Esophagus squamous epithelium (tissue), 5 donors: Measurements from ENCODE around the gene ASCL4. TPM values are rescaled to one million over a fixed set of nuclear protein-coding genes. Genes with fewer than 3 reads are reported as not detected.

ENCODE experiments used
- DNase-seq: peaks from one replicate; lab custom pipeline; 2025; lab: John Stamatoyannopoulos, UW
- H3K27ac ChIP-seq, 4 donors: fragments of 200-600 bp; sonication (generic); one replicate each; pipeline ENCODE4 v1.5.1; 2016 to 2019; ENCODE audit warnings: mild to moderate bottlenecking in 1 of 4
- H3K27me3 ChIP-seq, 4 donors: fragments of 200-600 bp; sonication (generic); 1 replicate in 3 of 4; 2 replicates in 1 of 4; pipeline versions ENCODE4 v1.5.1 to v1.6.0; 2017 to 2021; ENCODE audit warnings: antibody characterized with exemption in 1 of 4
- H3K36me3 ChIP-seq, 3 donors: fragments of 200-600 bp; sonication (generic); one replicate each; pipeline ENCODE4 v1.5.1; 2016 to 2019
- H3K4me1 ChIP-seq, 3 donors: fragments of 200-600 bp; sonication (generic); one replicate each; pipeline ENCODE4 v1.5.1; 2017 to 2019
- H3K4me3 ChIP-seq, 4 donors: fragments of 200-600 bp; sonication (generic); 1 replicate in 3 of 4; 2 replicates in 1 of 4; pipeline ENCODE4 v1.5.1; 2016 to 2019; ENCODE audit warnings: mild to moderate bottlenecking in 2 of 4, moderate library complexity in 1 of 4
- H3K9me3 ChIP-seq, 3 donors: fragments of 200-600 bp; sonication (generic); one replicate each; pipeline ENCODE4 v1.5.1; 2016 to 2019
- CTCF ChIP-seq, 6 experiments: fragments of 450-650 bp in 4 of 6; fragments of 200-600 bp in 2 of 6; sonication (generic) in 2 of 6; IDR thresholded peaks; one replicate each; pipeline ENCODE4 v1.5.1; 2016 to 2019; ENCODE audit warnings: antibody characterized with exemption in 6 of 6, mild to moderate bottlenecking in 4 of 6, moderate library complexity in 4 of 6
- POLR2A ChIP-seq, 4 donors: fragments of 450-650 bp; IDR thresholded peaks; one replicate each; pipeline ENCODE4 v1.6.1; 2017; ENCODE audit warnings: antibody characterized with exemption in 4 of 4, mild to moderate bottlenecking in 4 of 4, moderate library complexity in 3 of 4
- WGBS, 2 donors: methylation state at CpG; one replicate each; pipeline ENCODE4 v1.1.5; 2018; 5-methylcytosine and 5-hydroxymethylcytosine counted together
- intact Hi-C: fragments of 100-400 bp; cut with DNase I; formaldehyde crosslinking; loops from one replicate; pipeline ENCODE4 v1.15.0; 2022
- total RNA-seq, 4 donors: library from RNA; depleted of rRNA; stranded (reverse); fragments of >200 nt; gene quantifications; one replicate each; pipeline ENCODE4 v1.1.0, GENCODE V29; 2016
- donor health status: DM: yes; HTN: yes; CAD: no.

The ASCL4 gene
- total RNA-seq, 4 donors from 2014 or later, result 0.19 TPM; not detected in 3

DNA sequence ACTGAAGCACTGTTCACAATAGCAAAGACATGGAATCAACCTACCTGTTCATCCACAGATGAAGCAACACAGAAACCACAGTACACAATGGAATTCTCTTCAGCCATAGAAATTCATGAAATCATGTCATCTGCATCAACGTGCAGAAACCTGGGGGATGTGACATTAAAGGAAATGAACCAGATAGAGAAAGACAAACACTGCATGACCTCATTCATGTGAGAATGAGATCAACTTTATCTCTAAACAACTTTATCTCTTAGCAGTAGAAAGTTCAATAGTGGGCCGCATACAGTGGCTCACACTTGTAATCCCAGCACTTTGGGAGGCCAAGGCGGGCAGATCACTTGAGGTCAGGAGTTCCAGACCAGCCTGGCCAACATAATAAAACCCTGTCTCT is 19.9 kb downstream of the ASCL4 start:
- Histone ChIP-seq H3K27me3 (peaks cover 0 to 31% (median 0%) of the 10 kb centered on the region in 4 donors), H3K9me3 (no peaks in the 10 kb centered on the region), H3K36me3 (no peaks in the 10 kb centered on the region), H3K4me3 (no peak overlapping the region), H3K4me1 (no peaks in the 10 kb centered on the region), H3K27ac (no peak overlapping the region)
- intact Hi-C loops, result no loop called here
- TF ChIP-seq POLR2A (IDR thresholded peaks at IDR 0.05), result no peak
- TF ChIP-seq CTCF (IDR thresholded peaks at IDR 0.05), result no peak
- WGBS, 2 donors, result 70 to 72% methylated on average over 3 of the region's 3 CpGs
- no peak for DNase-seq

DNA sequence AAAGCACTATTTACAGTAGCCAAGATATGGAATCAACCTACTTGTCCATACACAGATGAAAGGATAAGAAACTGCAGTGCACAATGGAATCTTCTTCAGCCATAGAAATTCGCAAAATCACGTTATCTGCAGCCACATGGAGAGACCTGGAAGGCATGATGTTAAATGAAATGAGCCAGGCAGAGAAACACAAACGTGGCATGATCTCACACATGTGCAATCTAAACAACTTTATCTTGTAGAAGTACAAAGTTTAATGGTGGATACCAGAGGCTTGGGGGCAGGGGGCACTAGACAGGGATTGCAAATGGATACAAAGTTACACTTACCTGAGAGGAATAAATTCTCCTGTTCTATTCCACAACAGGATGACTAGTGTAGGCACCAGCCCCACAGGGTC is 24.1 kb downstream of the ASCL4 start:
- H3K4me1 ChIP-seq, result no peaks in the 10 kb centered on the region
- peaks cover 0 to 20% (median 0%) of the 10 kb centered on the region in 4 donors for H3K27me3 ChIP-seq
- no peak overlapping the region for H3K4me3 ChIP-seq
- TF ChIP-seq CTCF (IDR thresholded peaks at IDR 0.05), result no peak
- TF ChIP-seq POLR2A (IDR thresholded peaks at IDR 0.05), result no peak
- no peaks in the 10 kb centered on the region for H3K9me3 ChIP-seq
- no peak for DNase-seq
- H3K27ac ChIP-seq, result no peak overlapping the region
- intact Hi-C loops, result no loop called here
- no peaks in the 10 kb centered on the region for H3K36me3 ChIP-seq
- 60 to 74% methylated on average over 3 of the region's 3 CpGs for WGBS, 2 donors

DNA sequence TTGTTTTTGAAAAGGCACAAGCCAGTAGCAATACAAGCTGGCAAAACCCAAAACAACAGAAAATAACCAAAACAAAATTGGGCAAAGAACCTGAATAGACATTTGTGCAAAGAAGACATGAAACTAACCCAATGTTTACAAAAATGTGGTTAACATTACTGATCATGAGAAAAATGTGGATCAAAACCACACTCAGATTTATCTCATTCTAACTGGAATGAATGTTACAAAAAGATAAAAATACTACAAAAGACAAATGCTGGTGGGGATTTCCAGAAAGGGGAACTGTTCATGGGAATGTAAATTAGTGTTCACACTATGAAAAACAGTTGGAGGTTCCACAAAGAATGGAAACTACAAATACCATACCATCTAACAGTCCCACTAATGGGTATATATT is 26.6 kb downstream of the ASCL4 start:
- Histone ChIP-seq H3K4me1 (no peaks in the 10 kb centered on the region), H3K36me3 (no peaks in the 10 kb centered on the region), H3K4me3 (no peak overlapping the region), H3K27ac (no peak overlapping the region), H3K27me3 (peaks cover 0 to 4% (median 0%) of the 10 kb centered on the region in 4 donors), H3K9me3 (no peaks in the 10 kb centered on the region)
- intact Hi-C loops, result no loop called here
- DNase-seq, result no peak
- TF ChIP-seq POLR2A (IDR thresholded peaks at IDR 0.05) (no peak), CTCF (IDR thresholded peaks at IDR 0.05) (no peak)

GRCh38 chr12:107803092-107803491 is 28.6 kb downstream of the ASCL4 start:
- TF ChIP-seq POLR2A (IDR thresholded peaks at IDR 0.05), result no peak
- TF ChIP-seq CTCF (IDR thresholded peaks at IDR 0.05), result no peak
- Histone ChIP-seq H3K27ac (no peak overlapping the region), H3K36me3 (no peaks in the 10 kb centered on the region), H3K4me3 (no peak overlapping the region), H3K4me1 (no peaks in the 10 kb centered on the region), H3K9me3 (no peaks in the 10 kb centered on the region), H3K27me3 (peaks cover 0 to 15% (median 0%) of the 10 kb centered on the region in 4 donors)
- intact Hi-C loops, result no loop called here
- no peak for DNase-seq
- 24 to 43% methylated on average over 3 of the region's 3 CpGs for WGBS, 2 donors

GRCh38 chr12:107805488-107806180 is 31.1 kb downstream of the ASCL4 start:
- no peaks in the 10 kb centered on the region for H3K4me1 ChIP-seq
- intact Hi-C loops, result no loop called here

More at GRCh38 chr12:107805488-107806180, 31.1 kb downstream of the ASCL4 start:
- H3K27me3 ChIP-seq, result peaks cover 0 to 18% (median 0%) of the 10 kb centered on the region in 4 donors
- no peak for TF ChIP-seq POLR2A (IDR thresholded peaks at IDR 0.05)
- TF ChIP-seq CTCF (IDR thresholded peaks at IDR 0.05), result no peak
- H3K27ac ChIP-seq, result no peak overlapping the region
- no peaks in the 10 kb centered on the region for H3K9me3 ChIP-seq
- H3K36me3 ChIP-seq, result no peaks in the 10 kb centered on the region
- no peak for DNase-seq
- 80 to 96% methylated on average over 3 to 4 of the region's 22 CpGs for WGBS, 2 donors
- H3K4me3 ChIP-seq, result no peak overlapping the region
